ENCODE measurements around the gene APC2.
"Not testable (repeated sequence)": the region's sequence is repeated elsewhere in the genome, so short reads cannot be mapped to it uniquely, and the experiment has no call there.

The APC2 gene

GRCh38 chr19:1467490-1468273 is 17.8 kb downstream of the APC2 start:
- no peak for DNase-seq
- ATAC-seq: no peak

GRCh38 chr19:1468274-1468820 is 18.4 kb downstream of the APC2 start:
- no peak for DNase-seq
- no peak for ATAC-seq

DNA sequence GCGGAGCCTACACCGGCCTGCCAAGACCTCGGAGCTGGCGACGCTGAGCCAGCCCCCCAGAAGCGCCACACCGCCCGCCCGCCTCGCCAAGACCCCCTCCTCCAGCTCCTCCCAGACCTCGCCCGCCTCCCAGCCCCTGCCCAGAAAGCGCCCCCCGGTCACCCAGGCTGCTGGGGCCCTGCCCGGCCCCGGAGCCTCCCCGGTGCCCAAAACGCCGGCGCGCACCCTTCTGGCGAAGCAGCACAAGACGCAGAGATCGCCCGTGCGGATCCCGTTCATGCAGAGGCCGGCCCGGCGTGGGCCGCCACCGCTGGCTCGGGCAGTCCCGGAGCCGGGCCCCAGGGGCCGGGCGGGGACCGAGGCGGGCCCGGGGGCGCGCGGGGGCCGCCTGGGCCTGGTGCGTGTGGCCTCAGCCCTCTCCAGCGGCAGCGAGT is 18.9 kb downstream of the APC2 start:
- peak; percentile 61 for DNase-seq
- ATAC-seq: peak; percentile 8

DNA sequence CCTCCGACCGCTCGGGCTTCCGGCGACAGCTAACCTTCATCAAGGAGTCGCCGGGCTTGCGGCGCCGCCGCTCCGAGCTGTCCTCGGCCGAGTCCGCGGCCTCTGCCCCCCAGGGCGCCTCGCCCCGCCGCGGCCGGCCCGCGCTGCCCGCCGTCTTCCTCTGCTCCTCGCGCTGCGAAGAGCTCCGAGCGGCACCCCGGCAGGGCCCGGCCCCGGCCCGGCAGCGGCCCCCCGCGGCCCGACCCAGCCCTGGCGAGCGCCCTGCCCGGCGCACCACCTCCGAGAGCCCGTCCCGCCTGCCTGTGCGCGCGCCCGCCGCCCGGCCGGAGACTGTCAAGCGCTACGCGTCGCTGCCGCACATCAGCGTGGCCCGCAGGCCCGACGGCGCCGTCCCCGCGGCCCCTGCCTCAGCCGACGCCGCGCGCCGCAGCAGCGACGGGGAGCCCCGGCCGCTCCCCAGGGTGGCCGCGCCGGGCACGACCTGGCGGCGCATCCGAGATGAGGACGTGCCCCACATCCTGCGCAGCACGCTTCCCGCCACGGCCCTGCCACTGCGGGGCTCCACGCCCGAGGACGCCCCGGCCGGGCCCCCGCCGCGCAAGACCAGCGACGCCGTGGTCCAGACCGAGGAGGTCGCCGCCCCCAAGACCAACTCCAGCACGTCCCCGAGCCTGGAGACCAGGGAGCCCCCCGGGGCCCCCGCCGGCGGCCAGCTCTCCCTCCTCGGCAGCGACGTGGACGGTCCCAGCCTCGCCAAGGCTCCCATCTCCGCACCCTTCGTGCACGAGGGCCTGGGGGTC is 19.5 kb downstream of the APC2 start:
- DNase-seq (no peak), ATAC-seq (peak; percentile 20)

GRCh38 chr19:1470055-1470304 is 20.1 kb downstream of the APC2 start:
- DNase-seq (no peak), ATAC-seq (no peak)

DNA sequence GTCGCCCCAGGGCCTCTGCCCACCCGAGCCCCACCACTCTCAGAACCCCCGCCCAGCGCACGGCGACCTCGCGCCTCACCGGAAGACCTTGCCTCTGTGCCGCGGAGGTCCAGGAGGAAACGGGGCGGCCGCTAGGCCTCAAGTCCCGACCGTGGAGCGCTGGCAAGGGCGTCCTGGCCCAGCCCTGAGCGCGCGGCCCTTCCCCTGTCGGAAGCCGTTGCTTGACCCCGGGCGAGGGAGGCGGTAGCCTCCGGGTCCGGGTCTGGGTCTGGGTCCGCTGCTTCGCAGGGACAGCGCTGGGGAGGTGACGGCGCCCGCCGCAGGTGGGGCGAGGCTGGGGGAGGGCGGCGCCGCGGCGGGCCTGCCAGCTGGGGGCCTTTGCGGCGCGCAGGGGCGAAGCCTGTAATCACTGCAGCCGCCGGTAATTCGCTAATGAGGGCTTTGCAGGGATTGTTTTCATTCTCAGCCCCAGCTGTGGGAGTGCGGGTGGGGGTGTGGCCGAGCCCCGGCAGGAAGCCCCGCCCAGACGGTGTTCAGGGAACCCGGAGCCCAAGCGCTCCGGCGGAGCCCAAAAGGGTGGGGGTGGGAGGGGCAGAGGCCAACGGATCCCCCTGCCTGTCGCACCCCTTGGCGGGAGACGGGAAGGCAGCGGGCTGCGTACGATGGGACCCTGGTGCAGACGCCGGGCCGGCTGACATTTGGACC is 20.5 kb downstream of the APC2 start:
- peak; percentile 75 for DNase-seq
- peak; percentile 22 for ATAC-seq

DNA sequence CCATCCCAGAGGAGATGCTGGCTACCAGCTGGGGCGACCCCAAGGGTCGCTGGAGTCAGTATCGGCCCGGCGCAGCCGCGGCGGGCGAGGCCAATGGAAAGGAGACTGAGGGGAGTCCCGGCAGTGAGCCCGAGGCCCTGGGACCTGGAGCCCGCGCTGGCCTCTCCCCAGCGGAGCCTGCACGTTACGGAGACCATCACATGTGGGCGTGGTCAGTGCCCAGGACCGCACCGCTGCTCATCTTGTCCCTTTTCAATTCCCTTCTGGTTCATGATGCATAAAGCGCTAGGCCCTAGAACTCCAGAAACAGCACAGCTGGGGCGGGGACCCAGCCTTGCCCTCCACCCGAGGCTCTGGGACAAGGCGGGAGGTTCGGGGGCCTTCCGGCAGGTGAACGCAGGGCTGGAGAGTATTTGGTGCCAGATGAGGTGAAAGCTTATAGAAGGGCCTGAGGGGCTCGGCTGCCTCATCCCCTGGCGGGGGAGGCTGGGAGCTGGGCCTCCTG is 21.1 kb downstream of the APC2 start:
- no peak for DNase-seq
- ATAC-seq: no peak

- ATAC-seq (no peak), DNase-seq (no peak)
Measured at GRCh38 chr19:1471515-1472160, 21.7 kb downstream of the APC2 start.

DNA sequence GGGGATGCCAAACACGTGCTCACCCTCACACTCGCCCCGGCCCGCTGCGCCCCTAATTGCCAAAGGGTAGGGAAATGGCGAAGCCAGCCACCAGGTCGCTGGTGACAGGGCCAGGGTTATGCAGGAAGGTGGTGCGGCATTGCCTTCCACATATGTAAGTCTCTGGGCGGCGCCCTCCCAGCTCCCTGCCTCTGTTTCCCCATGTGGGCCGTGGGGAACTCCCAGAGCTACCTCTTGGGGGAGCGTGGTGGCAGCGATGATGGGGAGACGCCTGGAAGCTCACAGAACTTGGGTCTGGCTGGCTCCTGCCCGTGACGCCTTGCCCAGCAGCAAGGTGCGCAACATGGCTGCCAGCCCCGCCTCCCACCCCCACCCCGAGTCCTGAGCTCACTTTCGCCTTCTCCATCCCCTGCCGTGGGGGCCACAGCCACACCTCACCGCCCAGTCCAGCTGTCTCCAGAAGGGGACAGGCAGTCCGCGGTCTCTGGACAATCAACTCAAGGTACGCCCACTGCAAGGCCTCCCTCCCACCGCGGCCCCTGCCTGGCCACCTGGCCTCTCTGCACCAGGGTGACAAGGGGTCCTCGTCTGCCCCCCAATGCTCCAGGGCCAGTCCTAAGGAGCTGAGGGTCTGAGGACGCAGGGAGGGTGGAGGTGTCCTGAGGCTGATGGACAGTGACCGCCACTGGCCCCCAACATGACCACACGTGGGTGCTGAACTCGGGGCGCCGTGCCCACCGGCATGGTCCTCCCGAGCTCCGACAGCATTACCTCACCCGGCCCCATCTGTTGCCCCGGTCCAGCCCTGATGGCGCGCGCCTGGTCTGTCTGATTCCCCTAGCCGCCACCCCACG is 22.5 kb downstream of the APC2 start:
- DNase-seq (no peak), ATAC-seq (no peak)

GRCh38 chr19:1473085-1473851 is 23.3 kb downstream of the APC2 start:
- ATAC-seq: no peak
- DNase-seq: no peak

DNA sequence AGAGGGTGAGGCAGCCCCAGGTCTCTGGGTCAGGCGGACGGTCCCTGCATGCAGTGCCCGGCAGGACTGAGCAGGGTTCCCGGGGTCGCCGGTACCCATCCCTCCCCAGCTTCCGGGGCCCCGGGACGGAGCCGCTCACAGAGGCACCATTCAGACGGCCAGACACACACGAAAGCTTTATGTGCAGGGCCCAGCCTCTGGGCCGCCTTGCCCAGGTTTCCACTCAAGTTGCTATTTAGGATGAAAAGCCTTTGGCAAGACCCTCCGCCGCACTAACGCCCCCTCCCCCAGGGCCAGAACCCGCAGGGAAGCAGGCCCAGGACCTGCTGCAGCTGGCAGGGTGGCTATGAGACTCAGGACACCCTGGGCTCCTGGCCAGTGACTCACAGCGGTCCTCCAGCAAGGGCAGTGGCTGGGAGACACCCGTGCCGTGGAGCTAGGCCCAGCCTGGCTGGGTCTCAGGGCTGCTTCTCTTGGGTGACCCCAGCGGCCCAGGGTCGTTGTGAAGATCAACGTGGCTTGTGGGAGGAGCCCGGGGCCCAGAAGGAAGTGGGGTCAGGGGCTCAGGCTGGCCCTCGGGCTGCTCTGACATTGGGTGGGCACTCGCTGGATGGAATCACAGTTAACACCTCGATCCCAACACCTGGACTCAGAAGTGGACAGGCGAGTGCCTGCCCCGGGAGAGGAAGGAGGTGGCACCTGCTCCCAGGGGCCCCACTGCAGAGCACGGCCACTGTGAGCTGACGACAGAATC is 24.3 kb downstream of the APC2 start:
- ATAC-seq: no peak
- DNase-seq: no peak

- ATAC-seq: no peak
- DNase-seq: no peak
Measured at GRCh38 chr19:1474765-1475351, 24.9 kb downstream of the APC2 start.

DNA sequence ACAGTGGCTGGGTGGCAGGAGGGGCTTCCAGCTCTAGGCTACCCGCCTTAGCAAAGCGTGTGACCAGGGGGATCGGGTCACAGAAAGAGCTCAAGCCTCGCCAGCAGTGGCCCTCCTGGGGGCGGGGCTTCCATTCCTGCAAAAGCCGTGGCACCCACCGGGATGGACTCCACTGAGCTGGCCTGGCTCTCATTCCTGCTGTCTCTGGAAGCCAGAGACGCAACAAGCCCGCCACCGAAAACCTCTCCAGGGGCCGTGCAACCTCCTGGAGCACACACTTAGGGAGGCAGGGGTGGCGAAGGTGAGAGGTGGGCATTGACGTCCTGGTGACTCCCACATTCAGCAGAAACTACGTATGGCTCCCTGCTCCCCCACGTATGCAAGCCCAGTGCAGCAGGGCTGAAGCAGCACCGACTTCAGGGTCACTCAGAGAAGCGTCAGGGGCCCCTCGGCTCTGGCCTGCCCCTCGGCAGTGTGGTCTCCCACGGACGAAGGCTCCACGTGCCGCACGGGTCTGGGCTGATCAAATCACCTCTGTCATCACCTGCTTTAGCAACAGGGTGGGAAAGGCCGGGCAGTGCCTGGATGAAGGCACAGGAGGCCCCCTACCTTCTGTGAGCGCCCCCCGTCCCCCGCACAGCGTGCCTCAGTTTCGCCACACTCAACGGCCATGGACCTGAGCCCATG is 26.0 kb downstream of the APC2 start:
- DNase-seq: no peak
- ATAC-seq: no peak

- ATAC-seq, DNase-seq: not testable (repeated sequence)
Measured at GRCh38 chr19:1477056-1477455, 27.1 kb downstream of the APC2 start.

DNA sequence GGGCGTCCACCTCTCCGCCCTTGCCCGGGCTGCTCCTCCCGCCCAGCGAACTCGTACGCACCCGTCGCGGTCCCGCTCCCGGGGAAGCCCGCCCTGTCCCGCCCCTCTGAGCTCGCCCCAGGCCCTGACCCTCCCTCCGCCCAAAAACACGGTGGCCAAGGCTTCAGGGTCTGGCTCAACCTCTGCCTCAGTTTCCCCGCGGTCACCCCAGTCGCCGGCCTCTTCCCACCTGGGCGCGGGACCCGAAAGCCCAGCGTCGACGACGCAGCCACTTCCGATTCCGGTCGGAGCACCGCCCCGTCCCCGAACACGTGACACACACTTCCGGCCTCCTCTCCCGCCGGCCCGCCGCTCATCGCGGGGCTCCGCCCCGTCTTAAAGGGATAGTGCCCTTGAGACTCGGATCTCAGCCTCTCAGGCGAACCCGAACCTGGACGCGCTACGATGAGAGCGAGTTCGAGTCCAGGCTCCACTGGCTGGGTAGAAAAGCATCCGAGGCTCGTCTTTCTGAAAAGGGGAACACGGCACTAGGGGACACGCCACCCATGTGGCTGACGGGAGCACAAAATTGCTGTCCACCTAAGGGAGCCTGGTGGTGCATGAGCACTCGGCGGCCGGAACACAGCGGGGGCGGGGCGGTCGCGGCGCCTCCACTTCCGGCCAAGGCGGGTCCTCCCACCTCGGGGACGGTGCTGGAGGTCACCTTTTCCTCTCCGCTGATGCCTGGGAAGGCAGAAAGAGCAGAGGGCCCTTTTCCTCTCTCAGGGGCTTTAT is 29.2 kb downstream of the APC2 start, which contains the start of gene C19orf25:
C19orf25 (minus strand) TSS at position 282 of the 774 bp plus-strand sequence. CDS start 312 bp downstream, outside the sequence.
- DNase-seq (peak; percentile 96), ATAC-seq (peak; percentile 93)

GRCh38 chr19:1481224-1481892 is 31.4 kb downstream of the APC2 start:
- ATAC-seq (no peak), DNase-seq (no peak)

DNA sequence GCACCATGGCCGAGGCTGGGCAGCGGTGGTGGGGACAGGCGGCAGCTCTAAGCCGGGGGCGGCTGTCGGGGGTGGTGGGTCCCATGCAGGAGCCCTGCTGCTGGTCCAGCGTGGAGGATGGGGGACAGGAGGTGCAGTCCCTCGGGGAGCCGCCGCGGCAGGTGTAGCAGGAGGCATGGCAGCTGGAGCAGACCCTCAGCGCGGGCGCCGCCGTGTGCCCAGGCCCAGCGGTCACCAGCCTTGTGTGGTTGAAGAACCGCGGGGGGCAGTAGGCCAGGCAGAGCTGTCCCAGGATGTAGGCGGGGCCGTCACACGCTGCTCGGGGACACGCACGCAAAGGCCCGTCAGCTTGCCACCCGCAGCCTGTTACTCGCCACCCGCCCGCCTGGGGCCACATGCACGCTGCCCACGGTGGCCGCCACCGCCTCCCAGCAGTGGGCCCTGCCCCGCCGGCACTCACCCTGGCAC is 32.0 kb downstream of the APC2 start:
- DNase-seq (no peak), ATAC-seq (no peak)
